Measurements from ENCODE around the gene KRTAP19-1. TPM values are rescaled to one million over a fixed set of nuclear protein-coding genes. Genes with fewer than 3 reads are reported as not detected.
A peak's percentile ranks its signal among the peaks of the same experiment; 100 is the strongest.

Gene KRTAP19-1
- total RNA-seq, 1 experiment from 2014 or later, result not detected

GRCh38 chr21:30430170-30430655 lies 50.0 kb downstream of the KRTAP19-1 start, which contains the start of gene KRTAP13-4:
Gene KRTAP13-4 (plus strand): TSS chr21:30430220. CDS start chr21:30430276, 56 bp downstream.
- Mint-ChIP-seq H3K27me3 (ENCODE audit: low read depth) (no peaks in the 10 kb centered on the region), H3K4me3 (no peak within 1 kb of the TSS), H3K9me3 (peaks cover 2% of the 10 kb centered on the region in 2 experiments; a peak in 2 of 5 replicates), H3K4me1 (peaks cover 36 to 40% of the 10 kb centered on the region in 2 experiments), H3K27ac (peak within 1 kb of the TSS in 1 of 3 experiments; percentile 49; a peak in 1 of 7 replicates), H3K36me3 (ENCODE audit: insufficient read depth in 1 of 3, low read depth in 3 of 3) (peaks cover 0 to 9% (median 4%) of the 10 kb centered on the region in 3 experiments; a peak in 4 of 7 replicates)
- Histone ChIP-seq H4K20me1 (ENCODE audit: control insufficient read depth, insufficient read depth, insufficient read length) (no peaks in the 10 kb centered on the region), H2AK5ac (ENCODE audit: insufficient read length, low read length) (no peak within 1 kb of the TSS), H2BK120ac (ENCODE audit: low read depth, low read length, poor library complexity, severe bottlenecking) (no peak within 1 kb of the TSS), H2AFZ (ENCODE audit: low read length) (no peak within 1 kb of the TSS), H2BK20ac (ENCODE audit: low read depth, low read length, poor library complexity, severe bottlenecking) (no peak within 1 kb of the TSS), H4K91ac (ENCODE audit: insufficient read length, low read depth, low read length) (no peak within 1 kb of the TSS), H3K79me2 (ENCODE audit: insufficient read depth, low read length) (no peaks in the 10 kb centered on the region), H3K4me2 (ENCODE audit: insufficient read depth, insufficient read length, low read length) (no peak within 1 kb of the TSS), H3K27ac (ENCODE audit: insufficient read length, low read depth, low read length) (no peak within 1 kb of the TSS), H3K4me1 (ENCODE audit: insufficient read depth, low read length) (no peaks in the 10 kb centered on the region; the same call in 1 of the 2 replicates), H3K18ac (ENCODE audit: insufficient read length, low read depth, low read length) (no peak within 1 kb of the TSS), H3K56ac (ENCODE audit: insufficient read length, low read depth, low read length) (no peak within 1 kb of the TSS), H3K23me2 (ENCODE audit: insufficient read length, low read depth, low read length, poor library complexity, severe bottlenecking) (no peaks in the 10 kb centered on the region), H3K4ac (ENCODE audit: low read depth, low read length) (no peak within 1 kb of the TSS), H4K8ac (replicated peaks; ENCODE audit: insufficient read length, low read depth, low read length) (no peak within 1 kb of the TSS), H3T11ph (ENCODE audit: low read length) (no peak within 1 kb of the TSS), H3K79me1 (ENCODE audit: insufficient read depth, low read depth, low read length, poor library complexity, severe bottlenecking) (no peaks in the 10 kb centered on the region), H3K23ac (ENCODE audit: insufficient read length, low read depth, low read length) (no peak within 1 kb of the TSS), H3K14ac (ENCODE audit: insufficient read depth, low read length) (no peak within 1 kb of the TSS), H3K9ac (ENCODE audit: extremely low read depth, insufficient read length, low read length) (no peak within 1 kb of the TSS), H2BK12ac (ENCODE audit: insufficient read length, low read depth, low read length) (no peak within 1 kb of the TSS), H2BK15ac (ENCODE audit: low read depth, low read length) (no peak within 1 kb of the TSS; the same call in 1 of the 2 replicates), H4K5ac (ENCODE audit: insufficient read length, low read depth, low read length) (no peak within 1 kb of the TSS), H3K27me3 (ENCODE audit: insufficient read depth, low read length) (no peaks in the 10 kb centered on the region), H3K9me3 (ENCODE audit: control insufficient read depth, low read depth, low read length) (no peaks in the 10 kb centered on the region), H2BK5ac (ENCODE audit: insufficient read length, low read length) (no peak within 1 kb of the TSS)
- no CpG with 5 or more reads among the region's 9 CpGs for WGBS (ENCODE audit: extremely low coverage, insufficient read length, low lambda C conversion rate)
- no peak for TF ChIP-seq CTCF (conservative IDR thresholded peaks at IDR 0.05)
- DNase-seq, result no peak

Other genes starting within 250 kb of the KRTAP19-1 start
- gene KRTAP24-1, start 197.4 kb downstream of the KRTAP19-1 start, total RNA-seq (2021), result not detected in 2 replicates
- not detected in 2 replicates for gene KRTAP25-1, start 190.9 kb downstream of the KRTAP19-1 start, total RNA-seq (2021)
- gene KRTAP26-1, start 160.1 kb downstream of the KRTAP19-1 start, total RNA-seq (2021), result not detected in 2 replicates
- not detected in 2 replicates for gene KRTAP27-1, start 142.7 kb downstream of the KRTAP19-1 start, total RNA-seq (2021)
- not detected in 2 replicates for gene KRTAP23-1, start 131.8 kb downstream of the KRTAP19-1 start, total RNA-seq (2021)
- not detected in 2 replicates for gene KRTAP13-2, start 108.1 kb downstream of the KRTAP19-1 start, total RNA-seq (2021)
- not detected in 2 replicates for gene KRTAP13-1, start 84.3 kb downstream of the KRTAP19-1 start, total RNA-seq (2021)
- gene KRTAP13-3, start 54.4 kb downstream of the KRTAP19-1 start, total RNA-seq (2021), result not detected in 2 replicates
- gene KRTAP13-4, start 50.1 kb downstream of the KRTAP19-1 start, total RNA-seq (2021), result 0.39 and 0.68 TPM in 2 replicates
- gene KRTAP15-1, start 40.1 kb downstream of the KRTAP19-1 start, total RNA-seq (2021), result not detected in 2 replicates
- gene KRTAP19-2, start 7.1 kb upstream of the KRTAP19-1 start, total RNA-seq (2021), result not detected in 2 replicates
- gene KRTAP19-3, start 11.6 kb upstream of the KRTAP19-1 start, total RNA-seq (2021), result not detected in 2 replicates
- not detected in 2 replicates for gene KRTAP19-4, start 16.8 kb upstream of the KRTAP19-1 start, total RNA-seq (2021)
- not detected in 2 replicates for gene KRTAP19-5, start 21.8 kb upstream of the KRTAP19-1 start, total RNA-seq (2021)
- not detected in 2 replicates for gene KRTAP19-6, start 61.5 kb upstream of the KRTAP19-1 start, total RNA-seq (2021)
- not detected in 2 replicates for gene KRTAP19-7, start 80.9 kb upstream of the KRTAP19-1 start, total RNA-seq (2021)
- not detected in 2 replicates for gene KRTAP22-2, start 110.0 kb upstream of the KRTAP19-1 start, total RNA-seq (2021)
- not detected in 2 replicates for gene KRTAP6-3, start 112.1 kb upstream of the KRTAP19-1 start, total RNA-seq (2021)
- gene KRTAP6-2, start 118.5 kb upstream of the KRTAP19-1 start, total RNA-seq (2021), result not detected in 2 replicates
- not detected in 2 replicates for gene KRTAP22-1, start 120.7 kb upstream of the KRTAP19-1 start, total RNA-seq (2021)
- gene KRTAP6-1, start 133.6 kb upstream of the KRTAP19-1 start, total RNA-seq (2021), result not detected in 2 replicates
- not detected in 2 replicates for gene KRTAP20-1, start 136.1 kb upstream of the KRTAP19-1 start, total RNA-seq (2021)
- not detected in 2 replicates for gene KRTAP20-4, start 140.3 kb upstream of the KRTAP19-1 start, total RNA-seq (2021)
- gene KRTAP20-2, start 154.8 kb upstream of the KRTAP19-1 start, total RNA-seq (2021), result not detected in 2 replicates
- not detected in 2 replicates for gene KRTAP20-3, start 162.5 kb upstream of the KRTAP19-1 start, total RNA-seq (2021)
- gene KRTAP21-3, start 238.4 kb upstream of the KRTAP19-1 start, total RNA-seq (2021), result not detected in 2 replicates

All from H9 (cell line).